Measurements from ENCODE around the gene CTIF.

Gene CTIF

DNA sequence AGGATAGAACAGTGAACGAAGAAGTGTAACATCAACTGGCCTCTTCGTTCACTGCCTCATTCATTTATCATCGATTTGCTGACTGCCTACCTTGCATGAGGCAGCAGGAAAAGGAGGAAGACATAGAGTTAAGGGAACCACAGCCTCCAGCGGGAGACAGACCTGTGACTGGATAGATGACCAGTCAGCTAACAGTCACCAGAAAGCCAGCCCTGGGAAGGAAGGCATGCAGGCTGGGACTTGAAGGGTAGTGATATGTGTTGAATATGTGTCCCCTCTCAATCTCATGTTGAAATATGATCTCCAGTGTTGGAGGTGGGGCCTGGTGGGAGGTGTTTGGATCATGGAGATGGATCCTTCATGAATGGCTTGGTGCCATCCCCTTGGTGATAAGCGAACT, 58.3 kb downstream of the CTIF start:
- no peak for DNase-seq (ENCODE audit: insufficient read length, low spot score)

GRCh38 chr18:48597671-48598070, 58.8 kb downstream of the CTIF start:
- no peak for FAIRE-seq
- DNase-seq (ENCODE audit: insufficient read length, low spot score): no peak

More for the DNA sequence above, 58.3 kb downstream of the CTIF start:
- peak; percentile 9 for FAIRE-seq

DNA sequence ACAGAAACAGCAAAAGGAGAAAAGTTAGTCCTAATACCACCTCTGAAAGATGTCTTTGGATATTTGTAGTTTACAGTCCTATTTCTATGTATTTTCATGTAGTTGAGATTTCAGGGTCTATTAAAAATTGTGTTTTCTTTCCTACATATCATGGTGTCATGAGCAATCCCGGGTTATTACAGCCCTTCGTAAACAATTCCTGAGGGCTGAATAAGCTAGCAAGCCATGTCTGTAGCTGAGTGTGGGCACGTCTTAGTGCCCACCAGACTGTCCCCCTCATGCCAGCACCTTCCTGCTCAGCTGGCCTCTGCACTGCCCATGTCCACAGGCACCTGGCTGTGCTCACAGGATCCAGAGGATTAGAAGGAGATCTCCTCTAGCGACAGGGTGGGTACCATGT, 60.6 kb downstream of the CTIF start:
- FAIRE-seq: no peak
- no peak for DNase-seq (ENCODE audit: insufficient read length, low spot score)

DNA sequence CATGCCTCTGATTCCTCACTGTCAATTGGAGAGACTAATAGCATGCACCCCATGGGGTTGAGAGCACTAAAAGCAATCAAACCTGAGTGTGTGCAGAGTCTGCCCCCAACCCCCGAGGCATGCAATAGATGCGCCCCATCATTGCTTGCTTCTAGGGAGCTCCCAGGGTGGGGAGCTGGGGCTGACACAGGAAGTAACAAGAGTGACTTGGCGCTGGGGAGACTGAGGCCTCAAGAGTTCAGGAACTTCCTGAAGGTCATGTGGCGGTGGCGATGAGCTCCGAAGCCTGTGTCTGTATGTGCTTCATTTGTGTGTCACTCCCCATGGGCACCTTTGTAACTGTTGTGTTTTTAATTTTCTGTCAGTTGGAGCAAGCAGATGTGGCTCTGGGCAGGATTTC, 61.2 kb downstream of the CTIF start:
- FAIRE-seq: no peak
- DNase-seq (ENCODE audit: insufficient read length, low spot score): no peak

DNA sequence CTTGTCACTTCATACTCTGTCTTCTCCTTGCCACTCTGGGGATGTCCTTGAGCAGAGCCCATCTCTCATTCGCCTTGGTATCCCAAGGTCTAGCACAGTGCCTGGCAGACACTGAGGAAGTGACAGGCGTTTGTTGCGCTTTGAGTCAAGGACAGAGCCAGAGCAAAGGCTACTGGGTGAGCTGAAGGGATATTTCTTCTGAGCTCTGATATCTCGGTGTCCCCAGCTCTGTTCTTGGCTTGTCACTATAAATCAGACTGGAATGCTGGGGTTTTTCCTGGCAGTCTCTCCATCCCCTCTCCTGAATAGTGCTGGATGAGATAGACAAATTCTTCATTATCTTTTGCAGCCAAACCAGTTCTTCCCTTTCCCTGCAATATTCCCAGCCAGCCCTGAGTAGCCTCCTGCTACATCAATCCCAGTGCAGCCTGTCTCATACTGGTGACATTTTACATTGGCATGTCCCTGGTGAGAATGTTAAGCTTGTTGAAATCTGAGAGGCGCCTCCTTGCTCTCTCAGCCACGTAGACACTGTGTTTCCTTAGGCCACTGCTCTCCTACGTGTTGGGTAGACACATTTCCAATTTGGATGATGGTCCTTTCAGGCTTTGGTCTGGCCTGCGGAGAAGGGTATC, 61.7 kb downstream of the CTIF start:
- no peak for DNase-seq (ENCODE audit: insufficient read length, low spot score)
- no peak for FAIRE-seq

DNA sequence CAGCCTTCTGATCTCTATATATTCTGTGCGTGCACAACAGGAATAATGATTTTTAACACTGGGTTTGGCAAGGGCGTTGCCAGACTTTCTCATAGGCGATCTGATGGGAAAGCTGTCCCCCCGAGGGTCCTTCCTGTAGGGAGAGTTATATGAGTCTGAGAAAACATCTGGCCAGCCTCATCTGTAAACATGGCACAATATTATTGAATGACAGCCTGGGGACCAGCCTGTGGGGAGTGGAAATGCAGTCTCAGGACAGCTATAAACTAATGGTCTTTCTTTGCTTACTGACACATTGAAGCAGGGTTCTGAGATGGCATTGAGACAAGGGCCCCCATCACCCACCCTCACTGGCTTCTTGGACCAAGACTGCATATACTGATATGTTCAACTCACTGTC, 62.5 kb downstream of the CTIF start:
- DNase-seq (ENCODE audit: insufficient read length, low spot score): no peak
- FAIRE-seq: no peak

DNA sequence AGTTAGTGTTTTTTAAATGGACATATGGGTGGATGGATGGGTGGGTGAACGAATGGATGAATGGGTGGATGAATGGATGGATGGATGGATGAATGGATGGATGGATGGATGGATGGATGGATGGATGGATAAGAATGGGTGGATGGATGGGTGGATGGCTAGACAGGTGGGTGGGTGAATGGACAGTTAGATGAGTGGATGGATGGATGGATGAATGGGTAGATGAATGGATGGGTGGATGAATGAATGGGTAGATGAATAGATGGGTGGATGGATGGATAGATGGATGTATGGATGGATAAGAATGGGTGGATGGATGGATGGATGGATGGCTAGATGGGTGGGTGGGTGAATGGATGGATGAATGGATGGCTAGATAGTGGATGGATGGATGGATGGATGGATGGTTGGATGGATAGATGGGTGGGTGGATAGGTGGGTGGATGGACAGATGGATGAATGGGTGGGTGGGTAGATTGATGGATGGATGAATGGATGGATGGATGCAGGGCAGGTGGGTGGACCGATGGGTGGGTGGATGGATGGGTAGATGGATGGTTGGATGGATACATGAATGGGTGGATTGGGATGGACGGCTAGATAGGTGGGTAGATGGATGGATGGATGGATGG, 64.0 kb downstream of the CTIF start:
- no peak for FAIRE-seq
- DNase-seq (ENCODE audit: insufficient read length, low spot score): no peak

DNA sequence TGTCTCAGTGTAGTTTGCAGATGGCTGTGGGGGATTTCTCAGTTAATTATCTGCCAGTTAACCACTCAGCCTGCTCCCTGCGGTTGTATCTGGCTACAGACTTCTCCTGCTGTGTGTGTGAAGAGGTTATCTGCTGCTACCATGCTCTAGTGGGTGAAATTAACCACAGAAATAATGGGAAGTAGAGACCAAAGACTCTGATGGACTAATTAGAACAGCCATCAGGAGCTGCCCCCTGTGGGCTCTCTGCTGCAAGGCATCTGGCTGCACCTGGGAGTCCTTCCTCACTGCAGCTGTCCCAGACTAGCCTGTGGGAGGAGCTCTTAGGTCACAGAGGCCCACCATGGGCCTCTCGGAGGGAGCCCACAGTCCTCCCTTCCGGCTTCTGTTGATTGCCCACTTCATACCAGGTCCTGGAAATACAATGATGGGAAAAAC, 66.6 kb downstream of the CTIF start:
- FAIRE-seq: no peak
- DNase-seq (ENCODE audit: insufficient read length, low spot score): peak; percentile 57

GRCh38 chr18:48607056-48607984, 68.5 kb downstream of the CTIF start:
- DNase-seq (ENCODE audit: insufficient read length, low spot score): peak; percentile 80
- no peak for FAIRE-seq

- FAIRE-seq (no peak), DNase-seq (ENCODE audit: insufficient read length, low spot score) (no peak)
Measured at GRCh38 chr18:48608581-48608980, 69.8 kb downstream of the CTIF start.

DNA sequence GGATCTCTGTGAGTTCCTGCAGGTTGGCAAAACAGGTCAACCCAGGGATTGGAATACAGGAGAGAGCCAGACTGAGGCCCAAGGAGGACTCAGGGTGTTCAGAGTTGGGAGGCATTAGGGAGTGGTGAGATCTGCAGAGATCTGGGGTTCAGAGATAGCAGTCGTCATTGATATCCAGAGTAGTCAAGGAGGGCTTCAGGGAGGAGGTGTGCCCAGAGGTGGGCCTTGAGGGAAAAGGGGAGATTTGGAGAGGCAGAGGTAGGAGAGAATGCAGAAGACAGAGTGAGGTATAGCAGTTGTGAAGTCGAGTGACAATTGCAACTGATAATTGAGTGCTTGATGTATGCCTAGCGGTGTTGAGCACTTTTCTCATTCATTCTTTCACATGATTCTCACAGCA, 70.3 kb downstream of the CTIF start:
- DNase-seq (ENCODE audit: insufficient read length, low spot score): no peak
- no peak for FAIRE-seq

- DNase-seq (ENCODE audit: insufficient read length, low spot score) (no peak), FAIRE-seq (no peak)
Measured at GRCh38 chr18:48609820-48610815, 71.3 kb downstream of the CTIF start.

GRCh38 chr18:48611203-48611602, 72.4 kb downstream of the CTIF start:
- FAIRE-seq: no peak

GRCh38 chr18:48611785-48612480, 73.1 kb downstream of the CTIF start:
- no peak for FAIRE-seq

More at GRCh38 chr18:48611203-48611602, 72.4 kb downstream of the CTIF start:
- no peak for DNase-seq (ENCODE audit: insufficient read length, low spot score)

GRCh38 chr18:48612511-48612910, 73.7 kb downstream of the CTIF start:
- FAIRE-seq (no peak), DNase-seq (ENCODE audit: insufficient read length, low spot score) (no peak)

More at GRCh38 chr18:48611785-48612480, 73.1 kb downstream of the CTIF start:
- no peak for DNase-seq (ENCODE audit: insufficient read length, low spot score)

DNA sequence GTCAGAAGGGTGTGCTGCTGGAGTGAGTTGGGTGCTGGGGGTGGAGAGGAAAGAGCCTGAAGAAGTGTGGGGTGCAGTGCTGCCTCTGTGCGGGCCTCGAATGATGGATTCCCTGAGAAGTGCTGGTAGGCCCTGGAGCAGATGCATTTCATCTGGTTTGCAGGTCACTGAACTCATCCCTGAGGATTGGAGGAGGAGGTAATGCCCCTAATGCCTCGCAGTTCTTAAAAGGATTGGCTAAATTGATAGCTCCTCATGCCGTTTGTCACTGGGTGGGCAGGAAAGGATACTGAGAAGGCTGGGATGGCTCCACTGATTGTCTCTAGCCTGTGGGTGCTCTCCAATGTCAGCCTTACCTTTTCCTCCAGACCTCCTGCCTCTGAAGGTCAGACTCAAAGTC, 74.1 kb downstream of the CTIF start:
- no peak for DNase-seq (ENCODE audit: insufficient read length, low spot score)
- FAIRE-seq: no peak

DNA sequence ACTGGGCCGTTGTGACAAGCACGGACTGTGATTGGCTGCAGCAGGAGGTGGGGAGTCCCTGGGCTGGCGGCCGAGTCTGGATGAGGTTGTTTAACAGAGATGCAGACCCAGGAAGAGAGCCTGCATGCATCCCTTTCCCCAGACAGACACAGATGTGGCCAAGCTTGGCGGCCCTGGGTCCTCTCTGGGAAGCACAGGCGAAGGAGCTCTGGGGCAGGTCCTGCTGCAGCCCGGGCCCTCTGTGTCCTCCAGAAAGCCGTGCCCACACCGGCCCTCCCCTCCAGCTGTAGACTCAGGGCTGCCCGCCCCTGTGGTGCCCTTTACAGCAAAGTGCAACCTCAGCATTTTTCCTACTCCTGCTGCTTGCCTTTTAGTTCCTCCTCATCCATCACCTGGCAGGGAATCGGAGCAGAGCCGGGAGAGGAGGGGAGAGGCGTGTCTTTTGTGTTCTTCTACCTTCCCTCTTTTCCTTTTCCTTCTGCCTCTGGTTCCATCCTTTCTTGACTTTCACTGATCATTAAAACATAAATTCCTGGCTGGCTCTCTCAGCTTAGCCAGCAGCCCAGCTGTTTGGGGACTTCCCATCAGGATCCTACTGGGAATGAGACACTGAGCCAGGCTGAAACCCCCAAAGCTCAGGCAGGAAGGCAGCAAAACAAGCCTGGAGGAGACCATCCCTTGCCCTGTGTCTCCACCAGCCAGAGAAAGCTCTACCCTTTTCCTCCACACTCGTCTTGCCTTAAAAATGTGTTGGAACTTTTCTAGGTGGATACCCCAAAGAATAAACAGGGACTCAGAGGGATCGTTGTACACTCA, 75.0 kb downstream of the CTIF start:
- DNase-seq (ENCODE audit: insufficient read length, low spot score) (no peak), FAIRE-seq (no peak)

DNA sequence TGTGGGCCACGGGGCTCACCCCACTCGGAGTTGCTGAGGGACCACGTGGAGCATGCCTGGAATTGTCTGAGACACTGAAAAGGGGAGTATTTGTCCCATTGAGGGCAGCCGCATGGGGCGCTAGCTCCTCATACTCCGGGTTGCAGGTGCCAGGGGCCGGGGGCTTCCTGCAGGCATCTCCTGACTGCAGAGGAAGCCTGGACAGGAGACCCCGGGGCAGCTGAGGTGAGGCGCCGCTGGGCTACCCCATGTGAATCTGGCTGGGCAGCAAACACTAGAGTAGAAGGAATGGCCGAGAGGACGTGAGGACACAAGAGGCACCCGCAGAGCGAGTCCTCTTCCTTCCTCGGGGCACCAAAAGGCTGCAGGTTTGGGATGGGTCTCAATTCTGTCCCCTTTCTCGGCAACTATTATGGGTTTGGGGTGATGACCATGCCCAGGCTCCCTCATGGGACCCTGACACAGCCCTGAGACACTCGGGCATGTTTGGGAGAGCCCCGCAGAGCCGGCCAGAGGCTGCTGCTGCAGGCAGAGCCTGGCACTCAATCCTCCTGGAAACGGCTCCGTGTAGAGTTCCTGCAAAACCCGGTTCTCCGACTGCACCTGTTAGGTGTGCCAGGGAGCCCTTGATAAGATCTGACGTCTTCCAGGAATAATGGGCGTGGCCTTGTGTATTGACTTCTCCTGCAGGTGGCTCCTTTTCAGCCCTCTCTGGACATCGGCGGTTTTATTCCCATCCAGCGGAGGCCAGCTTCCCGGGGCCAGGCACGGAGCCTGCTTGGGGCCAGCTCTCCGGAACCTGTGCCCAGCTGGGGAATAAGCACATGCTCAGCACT, 77.0 kb downstream of the CTIF start:
- FAIRE-seq (no peak), DNase-seq (ENCODE audit: insufficient read length, low spot score) (no peak)

All from HTR-8/SVneo (cell line).